GM12801 (cell line): ENCODE data around the gene OR10H4.

Experiments used
- TF ChIP-seq, protein P1 (sequence below): IDR thresholded peaks from one replicate; pipeline ENCODE4 v1.5.1; 2011; ENCODE audit warnings: control low read depth; ENCODE audit not compliant: insufficient read length; ENCODE audit errors: extremely low read depth

OR10H4 gene

DNA sequence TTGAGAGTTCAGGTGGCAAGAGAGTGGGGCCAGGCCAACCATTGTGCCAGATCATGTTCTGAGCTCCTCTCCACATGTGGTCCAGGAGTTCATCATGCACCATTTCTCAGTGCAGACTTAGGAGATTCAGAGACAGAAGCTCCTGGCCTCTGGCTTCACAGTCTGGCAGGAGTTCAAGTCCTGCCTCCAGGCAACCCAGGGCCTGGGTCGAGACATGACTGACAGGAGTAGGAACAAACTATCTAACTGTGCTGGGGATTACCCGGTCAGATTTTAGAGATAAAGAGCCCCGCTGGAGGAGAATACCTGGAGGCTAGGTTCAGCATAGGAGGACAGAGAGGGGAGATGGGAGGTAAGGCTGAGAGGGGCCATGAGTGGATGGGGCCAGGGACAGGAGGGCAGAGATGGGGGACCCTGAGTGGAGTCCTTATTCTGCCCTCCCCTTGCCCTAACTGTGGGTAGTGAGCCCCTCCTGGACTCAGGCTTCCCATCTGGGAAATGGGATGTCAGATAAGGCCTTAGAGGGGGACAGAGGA, 13.6 kb upstream of the OR10H4 start:
- TF ChIP-seq, protein P1, sequence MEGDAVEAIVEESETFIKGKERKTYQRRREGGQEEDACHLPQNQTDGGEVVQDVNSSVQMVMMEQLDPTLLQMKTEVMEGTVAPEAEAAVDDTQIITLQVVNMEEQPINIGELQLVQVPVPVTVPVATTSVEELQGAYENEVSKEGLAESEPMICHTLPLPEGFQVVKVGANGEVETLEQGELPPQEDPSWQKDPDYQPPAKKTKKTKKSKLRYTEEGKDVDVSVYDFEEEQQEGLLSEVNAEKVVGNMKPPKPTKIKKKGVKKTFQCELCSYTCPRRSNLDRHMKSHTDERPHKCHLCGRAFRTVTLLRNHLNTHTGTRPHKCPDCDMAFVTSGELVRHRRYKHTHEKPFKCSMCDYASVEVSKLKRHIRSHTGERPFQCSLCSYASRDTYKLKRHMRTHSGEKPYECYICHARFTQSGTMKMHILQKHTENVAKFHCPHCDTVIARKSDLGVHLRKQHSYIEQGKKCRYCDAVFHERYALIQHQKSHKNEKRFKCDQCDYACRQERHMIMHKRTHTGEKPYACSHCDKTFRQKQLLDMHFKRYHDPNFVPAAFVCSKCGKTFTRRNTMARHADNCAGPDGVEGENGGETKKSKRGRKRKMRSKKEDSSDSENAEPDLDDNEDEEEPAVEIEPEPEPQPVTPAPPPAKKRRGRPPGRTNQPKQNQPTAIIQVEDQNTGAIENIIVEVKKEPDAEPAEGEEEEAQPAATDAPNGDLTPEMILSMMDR = no peak

DNA sequence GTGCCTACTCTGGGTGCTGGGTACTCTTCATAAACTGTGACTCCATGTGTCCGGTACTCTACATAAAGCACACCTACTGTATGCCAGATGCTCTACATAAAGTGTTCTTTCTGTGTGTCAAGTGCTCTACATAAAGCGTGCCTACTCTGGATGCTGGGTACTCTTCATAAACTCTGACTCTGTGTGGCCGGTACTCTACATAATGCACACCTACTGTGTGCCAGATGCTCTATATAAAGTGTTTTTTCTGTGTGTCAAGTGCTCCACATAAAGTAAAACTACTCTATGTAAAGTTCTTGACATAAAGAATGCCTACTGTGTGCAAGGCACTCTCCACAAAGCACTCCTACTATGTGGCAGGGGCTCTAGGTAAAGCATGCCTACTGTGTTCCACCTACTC, 12.6 kb upstream of the OR10H4 start:
- TF ChIP-seq, protein P1 = no peak

- TF ChIP-seq, protein P1 = no peak
Measured at GRCh38 chr19:15936950-15937349, 11.9 kb upstream of the OR10H4 start.

DNA sequence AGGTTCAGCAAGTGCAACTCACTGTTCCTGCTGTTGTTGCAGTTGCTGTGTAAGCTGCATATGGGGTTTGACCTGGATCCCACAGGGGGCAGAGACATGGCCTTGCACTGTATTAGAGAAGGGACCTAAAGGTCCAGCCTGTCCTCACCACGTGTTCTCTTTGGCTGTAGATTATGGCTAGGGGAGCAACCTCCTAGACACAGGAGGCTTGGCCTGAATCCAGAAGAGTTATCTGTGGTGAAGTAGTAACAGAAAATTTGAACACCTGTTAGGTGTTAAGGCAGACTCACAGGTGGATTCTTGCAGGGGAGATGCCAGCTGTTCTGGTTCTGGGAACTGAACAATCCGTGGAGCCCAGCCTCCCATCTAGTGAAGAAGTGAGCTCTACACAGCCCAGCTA, 11.0 kb upstream of the OR10H4 start:
- TF ChIP-seq, protein P1 = no peak

DNA sequence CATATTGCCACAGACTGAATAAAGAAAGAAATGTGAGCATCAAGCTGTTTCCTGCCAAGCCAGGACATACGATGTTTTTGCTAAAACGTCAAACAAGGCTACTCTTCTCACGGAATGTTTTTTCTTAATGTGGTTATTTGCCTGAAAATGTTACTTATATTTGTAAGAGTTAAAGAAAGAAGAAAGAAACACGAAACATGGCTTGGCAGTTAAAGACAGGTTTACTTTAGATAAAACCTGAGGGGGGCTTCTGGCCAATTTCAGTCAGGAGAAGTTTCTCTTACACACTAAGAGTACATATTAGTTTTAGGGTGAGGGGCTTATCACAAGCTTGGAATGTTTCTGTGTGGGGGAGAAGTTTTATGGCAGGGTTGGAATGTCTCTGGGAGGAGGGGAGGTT, 4.4 kb upstream of the OR10H4 start:
- TF ChIP-seq, protein P1 = no peak

GRCh38 chr19:15945301-15945700, 3.5 kb upstream of the OR10H4 start:
- TF ChIP-seq, protein P1 = no peak

DNA sequence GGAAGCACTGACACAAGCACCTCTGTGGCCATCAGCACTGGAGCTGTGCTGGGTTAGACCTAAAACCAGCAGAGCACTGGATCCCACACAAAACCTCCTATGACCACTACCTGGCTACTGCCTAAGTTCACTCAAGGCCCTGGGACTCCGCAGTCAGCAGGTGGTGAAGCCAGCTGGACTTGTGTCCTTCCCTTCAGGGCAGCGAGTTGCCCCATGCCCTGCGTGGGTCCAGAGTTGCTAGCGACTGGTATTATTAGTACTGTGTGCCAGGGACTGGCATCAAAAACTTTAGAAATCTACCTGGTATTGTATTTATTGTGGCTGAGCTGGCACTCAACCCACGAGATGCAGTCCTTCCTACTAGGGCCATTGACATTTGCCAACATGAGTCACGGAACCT, 6.0 kb downstream of the OR10H4 start:
- TF ChIP-seq, protein P1 = no peak

DNA sequence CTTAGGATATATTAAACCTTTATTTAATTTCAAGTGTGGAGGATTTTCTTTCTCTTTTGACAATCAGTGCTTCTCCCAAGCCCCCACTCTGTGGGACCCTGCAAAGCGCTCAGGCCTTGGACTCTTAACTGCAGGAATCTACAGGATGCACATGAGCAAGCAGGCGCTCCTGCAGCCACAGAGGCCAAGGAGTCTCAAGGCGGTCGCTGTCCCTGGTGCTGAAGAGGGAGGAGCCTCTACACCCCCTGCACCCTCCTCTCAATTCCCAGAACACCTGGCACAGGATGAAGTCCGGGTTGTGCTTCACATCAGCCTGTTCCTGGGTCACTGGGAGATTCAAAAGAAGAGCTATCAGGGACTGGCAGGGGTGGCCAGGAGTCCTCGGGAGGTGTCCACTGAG, 13.5 kb downstream of the OR10H4 start:
- TF ChIP-seq, protein P1 = no peak
